Heart left ventricle (tissue), 13 donors: ENCODE measurements around the gene PTPN21.

Source experiments
- POLR2A ChIP-seq, 2 donors: fragments of 450-650 bp; IDR thresholded peaks; one replicate each; pipeline ENCODE4 v1.6.1; 2017; ENCODE audit warnings: antibody characterized with exemption in 2 of 2, mild to moderate bottlenecking in 2 of 2, moderate library complexity in 2 of 2
- TF ChIP-seq, protein P1 (sequence below), 12 donors: fragments of 200-600 bp; sonication (generic) in 4 of 12; IDR thresholded peaks; one replicate each; pipeline versions ENCODE4 v1.5.0 to v1.8.0; 2018 to 2022; ENCODE audit warnings: antibody characterized with exemption in 12 of 12, mild to moderate bottlenecking in 5 of 12
- donor health status: ischemic (EF 13 %, LVEDD 7.1; RV severe dilation, severe dysfunction).
- donor health status: DM: no; HTN: yes; CAD: no.
- donor health status: DM: no; HTN: no; CAD: no.
- donor health status: ischemic (EF 25% LVEDD 6.9; RV normal size, moderate dysfunction).
- donor health status: ischemic (EF 25% LVEDD 5.7; RV mildly dilated, moderate dysfunction).
- donor health status: ischemic (EF 35%, LVEDD 5.7; RV mildly dilated, moderate dysfunction).
- donor health status: nonischemic (EF 11% LVEDD 7.7; RV severe dilation, severe dysfunction).
- donor health status: DM: yes; HTN: yes; CAD: no.
- donor health status: PGD.
- donor health status: ischemic (EF 29% LVEDD 5.4; RV normal size, mild dysfunction).
- donor health status: nonischemic (EF 23%, LVEDD 6.1; RV moderate dilation, normal function).

GRCh38 chr14:88541324-88541723 lies 13.5 kb downstream of the PTPN21 start:
- no peak for TF ChIP-seq POLR2A (IDR thresholded peaks at IDR 0.05)
- TF ChIP-seq, protein P1, sequence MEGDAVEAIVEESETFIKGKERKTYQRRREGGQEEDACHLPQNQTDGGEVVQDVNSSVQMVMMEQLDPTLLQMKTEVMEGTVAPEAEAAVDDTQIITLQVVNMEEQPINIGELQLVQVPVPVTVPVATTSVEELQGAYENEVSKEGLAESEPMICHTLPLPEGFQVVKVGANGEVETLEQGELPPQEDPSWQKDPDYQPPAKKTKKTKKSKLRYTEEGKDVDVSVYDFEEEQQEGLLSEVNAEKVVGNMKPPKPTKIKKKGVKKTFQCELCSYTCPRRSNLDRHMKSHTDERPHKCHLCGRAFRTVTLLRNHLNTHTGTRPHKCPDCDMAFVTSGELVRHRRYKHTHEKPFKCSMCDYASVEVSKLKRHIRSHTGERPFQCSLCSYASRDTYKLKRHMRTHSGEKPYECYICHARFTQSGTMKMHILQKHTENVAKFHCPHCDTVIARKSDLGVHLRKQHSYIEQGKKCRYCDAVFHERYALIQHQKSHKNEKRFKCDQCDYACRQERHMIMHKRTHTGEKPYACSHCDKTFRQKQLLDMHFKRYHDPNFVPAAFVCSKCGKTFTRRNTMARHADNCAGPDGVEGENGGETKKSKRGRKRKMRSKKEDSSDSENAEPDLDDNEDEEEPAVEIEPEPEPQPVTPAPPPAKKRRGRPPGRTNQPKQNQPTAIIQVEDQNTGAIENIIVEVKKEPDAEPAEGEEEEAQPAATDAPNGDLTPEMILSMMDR (IDR thresholded peaks at IDR 0.05), result no peak
